Spleen (tissue), 11 donors: Measurements from ENCODE around the gene OSBPL9. TPM values are rescaled to one million over a fixed set of nuclear protein-coding genes. Genes with fewer than 3 reads are reported as not detected.
A peak's percentile ranks its signal among the peaks of the same experiment; 100 is the strongest.

Experiments used
- DNase-seq: peaks from one replicate; pipeline ENCODE4 v3.0.0-alpha.2; 2020
- H3K27ac ChIP-seq, 8 donors: fragments of 200-600 bp; sonication (generic) in 7 of 8; 1 replicate in 4 of 8; 2 replicates in 4 of 8; pipeline versions ENCODE4 v1.5.0 to v1.8.0; 2016 to 2021; ENCODE audit warnings: inconsistent platforms in 4 of 8, mild to moderate bottlenecking in 4 of 8, moderate library complexity in 1 of 8
- H3K27me3 ChIP-seq, 7 donors: fragments of 200-600 bp; sonication (generic) in 6 of 7; replicated peaks in 1 of 7; 1 replicate in 4 of 7; 2 replicates in 3 of 7; pipeline versions ENCODE4 v1.5.0 to v1.8.0; 2016 to 2021; ENCODE audit warnings: inconsistent platforms in 3 of 7, mild to moderate bottlenecking in 1 of 7
- H3K36me3 ChIP-seq, 6 donors: fragments of 200-600 bp; sonication (generic) in 5 of 6; 1 replicate in 4 of 6; 2 replicates in 2 of 6; pipeline versions ENCODE4 v1.5.0 to v1.8.0; 2016 to 2021; ENCODE audit warnings: inconsistent platforms in 2 of 6
- H3K4me1 ChIP-seq, 6 donors: fragments of 200-600 bp; sonication (generic) in 5 of 6; 1 replicate in 3 of 6; 2 replicates in 3 of 6; pipeline versions ENCODE4 v1.5.0 to v1.8.0; 2016 to 2021; ENCODE audit warnings: inconsistent platforms in 3 of 6
- H3K4me3 ChIP-seq, 8 donors: fragments of 200-600 bp; sonication (generic) in 7 of 8; 1 replicate in 4 of 8; 2 replicates in 4 of 8; pipeline versions ENCODE4 v1.5.0 to v1.8.0; 2016 to 2021; ENCODE audit warnings: inconsistent platforms in 4 of 8, mild to moderate bottlenecking in 4 of 8, moderate library complexity in 2 of 8
- H3K9me3 ChIP-seq, 8 donors: fragments of 200-600 bp; sonication (generic) in 7 of 8; 1 replicate in 4 of 8; 2 replicates in 4 of 8; pipeline versions ENCODE4 v1.5.0 to v1.8.0; 2016 to 2021; ENCODE audit warnings: inconsistent platforms in 4 of 8
- POLR2A ChIP-seq, 3 donors: fragments of 450-650 bp; IDR thresholded peaks; one replicate each; pipeline ENCODE4 v1.5.1; 2017; ENCODE audit warnings: antibody characterized with exemption in 3 of 3, mild to moderate bottlenecking in 1 of 3
- POLR2AphosphoS5 ChIP-seq, 3 donors: sonication (generic); formaldehyde crosslinking; IDR thresholded peaks; one replicate each; pipeline ENCODE4 v1.5.1; 2017; ENCODE audit warnings: antibody characterized with exemption in 3 of 3
- WGBS, 5 donors: extraction: QIAGEN DNeasy Blood & Tissue Kit in 3 of 5; methylation state at CpG; one replicate each; pipeline versions ENCODE4 v1.1.5 to v1.1.7; 2013 to 2018; 5-methylcytosine and 5-hydroxymethylcytosine counted together
- intact Hi-C: fragments of 100-400 bp; cut with DNase I; formaldehyde crosslinking; loops from one replicate; pipeline ENCODE4 v1.15.0; 2023; ENCODE audit warnings: low total_unique reads
- polyA plus RNA-seq, 3 donors: library from polyadenylated mRNA; stranded (reverse); fragments of 200-250 nt; gene quantifications; one replicate each; pipeline ENCODE4 v1.2.1, GENCODE V29; 2013
- total RNA-seq, 7 donors: library from RNA; depleted of rRNA in 3 of 7; stranded (reverse); fragments of >200 nt in 3 of 7; fragmentation: NEBNext Ultra II Directional in 4 of 7; extraction: Animal tissue kit (Norgen Biotek cat#: 25700) in 4 of 7; gene quantifications; one replicate each; pipeline versions ENCODE4 v1.1.0 to v1.2.1, GENCODE V29; 2016 to 2021
- TF ChIP-seq, protein P1 (sequence below), 11 experiments: fragments of 200-600 bp in 7 of 11; fragments of 450-650 bp in 4 of 11; sonication (generic) in 4 of 11; IDR thresholded peaks in 8 of 11; conservative IDR thresholded peaks in 3 of 11; 1 replicate in 7 of 11; 2 replicates in 4 of 11; pipeline versions ENCODE4 v1.4.0 to v1.8.0; 2016 to 2021; ENCODE audit warnings: antibody characterized with exemption in 11 of 11, inconsistent platforms in 4 of 11, mild to moderate bottlenecking in 1 of 11
- donor health status: healthy with polysubstance abuse.
- donor health status: DM: no; HTN: no; CAD: no; lungs with moderate emphysema.
- donor health status: DM: no; HTN: no; CAD: no.
- donor health status: Bipolar disorder and iron deficiency.
- donor health status: healthy.
- donor health status: DM: no; HTN: no; CAD: no.
- donor health status: DM: yes; HTN: yes; CAD: no.

The OSBPL9 gene
- total and polyA plus RNA-seq, 10 donors: 34.6 to 97.4 (median 80.6) TPM

DNA sequence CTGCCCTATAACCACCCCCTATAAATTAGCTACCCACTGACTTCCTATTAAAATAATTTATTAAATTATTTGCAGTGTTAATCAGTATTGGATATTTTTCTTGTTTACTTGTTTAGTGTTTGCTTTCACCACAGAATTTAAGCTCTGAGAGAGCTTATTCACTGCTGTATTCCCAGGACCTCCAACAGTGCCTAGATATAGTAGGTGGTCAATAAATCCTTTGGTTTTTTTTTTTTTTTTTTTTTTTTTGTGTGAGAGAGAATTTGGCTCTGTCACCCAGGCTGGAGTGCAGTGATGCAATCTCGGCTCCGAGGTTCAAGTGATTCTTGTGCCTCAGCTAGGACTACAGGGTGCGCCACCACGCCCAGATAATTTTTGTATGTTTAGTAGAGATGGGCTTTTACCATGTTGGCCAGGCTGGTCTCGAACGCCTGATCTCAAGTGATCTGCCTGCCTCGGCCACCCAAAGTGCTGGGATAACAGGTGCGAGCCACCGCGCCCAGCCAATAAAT, 1.1 kb upstream of the OSBPL9 start:
- Histone ChIP-seq H3K4me3 (peak overlapping the region in 1 of 8 donors; percentile 88), H3K4me1 (peaks cover 10 to 47% (median 39%) of the 10 kb centered on the region in 6 donors), H3K27ac (no peak overlapping the region), H3K27me3 (no peaks in the 10 kb centered on the region), H3K9me3 (no peaks in the 10 kb centered on the region), H3K36me3 (no peaks in the 10 kb centered on the region)
- intact Hi-C loops: no loop called here
- no peak for DNase-seq
- 94 to 95% (median 94%) methylated on average over 10 of the region's 10 CpGs for WGBS, 5 donors
- TF ChIP-seq, protein P1, sequence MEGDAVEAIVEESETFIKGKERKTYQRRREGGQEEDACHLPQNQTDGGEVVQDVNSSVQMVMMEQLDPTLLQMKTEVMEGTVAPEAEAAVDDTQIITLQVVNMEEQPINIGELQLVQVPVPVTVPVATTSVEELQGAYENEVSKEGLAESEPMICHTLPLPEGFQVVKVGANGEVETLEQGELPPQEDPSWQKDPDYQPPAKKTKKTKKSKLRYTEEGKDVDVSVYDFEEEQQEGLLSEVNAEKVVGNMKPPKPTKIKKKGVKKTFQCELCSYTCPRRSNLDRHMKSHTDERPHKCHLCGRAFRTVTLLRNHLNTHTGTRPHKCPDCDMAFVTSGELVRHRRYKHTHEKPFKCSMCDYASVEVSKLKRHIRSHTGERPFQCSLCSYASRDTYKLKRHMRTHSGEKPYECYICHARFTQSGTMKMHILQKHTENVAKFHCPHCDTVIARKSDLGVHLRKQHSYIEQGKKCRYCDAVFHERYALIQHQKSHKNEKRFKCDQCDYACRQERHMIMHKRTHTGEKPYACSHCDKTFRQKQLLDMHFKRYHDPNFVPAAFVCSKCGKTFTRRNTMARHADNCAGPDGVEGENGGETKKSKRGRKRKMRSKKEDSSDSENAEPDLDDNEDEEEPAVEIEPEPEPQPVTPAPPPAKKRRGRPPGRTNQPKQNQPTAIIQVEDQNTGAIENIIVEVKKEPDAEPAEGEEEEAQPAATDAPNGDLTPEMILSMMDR (IDR thresholded peaks at IDR 0.05 in 8 of 11, conservative IDR thresholded peaks at IDR 0.05 in 3 of 11): no peak
- TF ChIP-seq POLR2AphosphoS5 (IDR thresholded peaks at IDR 0.05): no peak
- no peak for TF ChIP-seq POLR2A (IDR thresholded peaks at IDR 0.05)

DNA sequence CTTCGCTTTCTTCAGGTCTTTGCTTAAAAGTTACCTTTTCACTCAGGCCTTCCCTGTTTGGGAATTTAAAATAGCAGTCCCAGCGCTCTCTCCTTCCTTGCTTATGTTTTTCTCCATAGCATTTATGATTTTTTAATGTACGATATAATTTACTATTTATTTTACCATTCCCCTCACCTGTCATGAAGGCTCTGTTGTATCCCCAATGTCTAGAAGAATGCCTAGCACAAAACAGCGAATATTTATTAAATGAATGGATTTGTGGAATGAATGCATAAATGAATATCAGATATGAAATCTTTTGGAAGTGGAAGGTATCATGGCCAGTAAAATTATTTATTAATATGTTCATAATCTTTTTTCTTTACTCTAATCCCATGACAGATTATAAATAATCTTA, 402 bp upstream of the OSBPL9 start:
- TF ChIP-seq, protein P1 (IDR thresholded peaks at IDR 0.05 in 8 of 11, conservative IDR thresholded peaks at IDR 0.05 in 3 of 11): no peak
- TF ChIP-seq POLR2AphosphoS5 (IDR thresholded peaks at IDR 0.05) (no peak), POLR2A (IDR thresholded peaks at IDR 0.05) (no peak)
- H3K27ac ChIP-seq: peak overlapping the region in 7 of 8 donors; percentile 69 to 93 (median 91)
- H3K4me3 ChIP-seq: peak overlapping the region; percentile 70 to 88 (median 78)
- WGBS, 5 donors: 66 to 70% (median 68%) methylated on average over 4 of the region's 4 CpGs
- intact Hi-C loops: no loop called here
- peaks cover 10 to 54% (median 42%) of the 10 kb centered on the region in 6 donors for H3K4me1 ChIP-seq
- H3K36me3 ChIP-seq: no peaks in the 10 kb centered on the region
- H3K9me3 ChIP-seq: no peaks in the 10 kb centered on the region
- no peak for DNase-seq
- H3K27me3 ChIP-seq: no peaks in the 10 kb centered on the region

DNA sequence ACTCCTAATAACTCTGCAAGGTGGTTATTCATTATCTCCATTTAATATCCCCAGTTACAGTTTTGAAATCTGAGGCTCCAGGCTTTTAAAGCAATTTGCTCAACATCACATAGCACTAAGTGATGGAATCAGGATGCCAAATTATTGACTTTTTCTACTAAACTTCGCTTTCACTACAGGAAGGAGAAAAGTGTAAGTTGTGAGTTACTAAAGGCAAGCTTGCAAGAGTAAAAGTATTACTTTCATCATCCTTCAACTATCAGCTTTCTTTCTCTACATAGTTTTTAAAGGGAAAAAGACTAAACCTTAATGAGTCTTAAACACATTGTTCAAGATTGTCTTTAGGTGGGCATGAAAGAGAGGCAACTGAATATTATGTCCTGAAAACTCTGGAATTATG, 1.8 kb downstream of the OSBPL9 start:
- Histone ChIP-seq H3K27ac (peak overlapping the region in 5 of 8 donors; percentile 20 to 93 (median 92)), H3K4me3 (peak overlapping the region in 3 of 8 donors; percentile 70 to 88 (median 82))
- 64 to 79% (median 75%) methylated on average over 1 of the region's 1 CpG for WGBS, 5 donors

DNA sequence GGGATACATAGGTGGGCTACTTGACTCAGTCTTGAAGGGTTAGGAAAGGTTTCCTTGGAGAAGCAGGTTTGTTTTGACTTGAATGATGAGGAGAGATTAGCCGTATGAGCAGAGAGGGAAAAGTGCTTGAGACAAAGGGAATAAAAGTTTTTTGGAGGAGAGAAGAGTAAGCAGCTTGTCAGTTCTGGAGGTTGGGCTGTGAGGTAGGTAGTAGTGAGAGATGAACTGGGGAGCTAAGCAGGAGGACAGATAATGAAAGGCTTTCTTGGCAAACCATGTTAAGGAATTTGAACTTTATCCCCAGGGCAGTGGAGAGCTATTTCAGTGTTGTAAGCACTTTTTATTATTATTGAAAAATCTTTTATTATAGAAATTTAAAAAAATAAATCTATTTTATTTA, 3.6 kb downstream of the OSBPL9 start:
- intact Hi-C loops: loop anchor here (10.0 kb wide), 1 partner anchor 144 kb away; no protein-coding TSS in a partner anchor
- Histone ChIP-seq H3K36me3 (no peaks in the 10 kb centered on the region), H3K9me3 (no peaks in the 10 kb centered on the region), H3K27ac (no peak overlapping the region), H3K4me3 (no peak overlapping the region), H3K27me3 (no peaks in the 10 kb centered on the region), H3K4me1 (peaks cover 10 to 93% (median 58%) of the 10 kb centered on the region in 6 donors)
- DNase-seq: no peak
- TF ChIP-seq POLR2A (IDR thresholded peaks at IDR 0.05) (no peak), POLR2AphosphoS5 (IDR thresholded peaks at IDR 0.05) (no peak)
- TF ChIP-seq, protein P1 (IDR thresholded peaks at IDR 0.05 in 8 of 11, conservative IDR thresholded peaks at IDR 0.05 in 3 of 11): no peak
- 91 to 100% (median 92%) methylated on average over 1 of the region's 1 CpG for WGBS, 5 donors

More for the DNA sequence above, 1.8 kb downstream of the OSBPL9 start:
- no peaks in the 10 kb centered on the region for H3K9me3 ChIP-seq
- peaks cover 10 to 76% (median 52%) of the 10 kb centered on the region in 6 donors for H3K4me1 ChIP-seq
- H3K27me3 ChIP-seq: no peaks in the 10 kb centered on the region
- no peaks in the 10 kb centered on the region for H3K36me3 ChIP-seq
- no peak for TF ChIP-seq POLR2A (IDR thresholded peaks at IDR 0.05)
- TF ChIP-seq, protein P1 (IDR thresholded peaks at IDR 0.05 in 8 of 11, conservative IDR thresholded peaks at IDR 0.05 in 3 of 11): no peak
- no peak for DNase-seq
- intact Hi-C loops: no loop called here
